ENCODE measurements around the gene JPH4. TPM values are rescaled to one million over a fixed set of nuclear protein-coding genes. Genes with fewer than 3 reads are reported as not detected.
"Not testable (repeated sequence)": the region's sequence is repeated elsewhere in the genome, so short reads cannot be mapped to it uniquely, and the experiment has no call there.

JPH4 gene
- not detected for polyA plus RNA-seq (2013, experiment 1 of 2; ENCODE audit: insufficient read length)
- polyA plus RNA-seq (2013, experiment 2 of 2; ENCODE audit: insufficient read length) = not detected

DNA sequence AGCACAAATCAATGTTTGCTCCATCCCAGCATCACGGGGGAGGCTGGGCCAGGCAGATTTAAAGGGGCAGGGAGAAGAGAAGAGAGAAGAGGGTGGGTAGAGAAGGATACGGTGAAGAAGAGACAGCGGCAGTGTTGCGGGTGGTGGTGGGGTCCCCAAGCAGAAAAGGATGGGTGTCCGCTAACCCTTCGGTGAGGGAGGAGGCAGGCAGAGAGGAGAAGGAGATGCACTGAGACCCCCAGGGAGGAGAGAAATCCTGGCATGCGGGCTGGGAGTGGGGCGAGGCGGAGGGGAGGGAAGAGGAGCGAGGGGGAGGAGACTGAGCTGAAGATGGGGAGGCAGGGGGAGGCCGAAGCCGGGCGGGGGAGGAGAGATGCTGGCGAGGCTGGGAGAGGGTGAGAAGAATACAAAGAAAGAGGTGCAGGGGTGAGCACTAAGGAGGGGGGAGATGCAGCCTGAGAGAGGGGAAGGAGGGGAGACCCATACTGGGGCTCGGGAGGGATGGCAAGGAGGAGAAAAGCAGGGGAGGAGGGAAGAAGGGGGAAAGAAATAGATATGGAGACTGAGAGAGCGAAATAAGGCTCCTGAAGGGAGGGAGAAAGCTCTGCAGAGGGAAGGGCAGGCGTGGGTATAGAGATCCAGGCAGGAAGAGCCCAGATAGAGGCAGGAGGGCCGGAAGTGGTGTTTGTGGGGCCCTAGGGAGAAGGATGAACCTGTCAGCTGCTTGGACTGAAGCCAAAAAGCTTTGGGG is at the start of gene JPH4:
Gene JPH4 (minus strand): TSS at position 231 of the 751 bp plus-strand sequence. CDS start 1,337 bp downstream, outside the sequence.
- DNase-seq = no peak

DNA sequence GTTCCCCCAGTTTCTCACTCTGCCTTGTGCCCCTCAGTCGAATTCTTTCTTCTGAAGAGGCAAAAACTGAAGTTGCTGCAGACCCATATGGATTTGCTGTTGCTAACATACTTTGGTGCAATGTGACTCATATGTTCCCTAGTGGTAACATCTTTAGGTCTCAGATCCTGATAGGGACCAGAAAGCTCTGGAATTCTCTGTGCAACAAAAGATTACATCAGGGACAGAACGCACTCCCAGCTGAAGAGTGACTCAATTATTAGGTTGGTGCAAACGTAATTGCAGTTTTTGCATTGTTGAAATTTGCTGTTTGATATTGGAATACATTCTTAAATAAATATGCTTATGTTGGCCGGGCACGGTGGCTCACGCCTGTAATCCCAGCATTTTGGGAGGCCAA is 49.4 kb upstream of the JPH4 start:
- DNase-seq = no peak

DNA sequence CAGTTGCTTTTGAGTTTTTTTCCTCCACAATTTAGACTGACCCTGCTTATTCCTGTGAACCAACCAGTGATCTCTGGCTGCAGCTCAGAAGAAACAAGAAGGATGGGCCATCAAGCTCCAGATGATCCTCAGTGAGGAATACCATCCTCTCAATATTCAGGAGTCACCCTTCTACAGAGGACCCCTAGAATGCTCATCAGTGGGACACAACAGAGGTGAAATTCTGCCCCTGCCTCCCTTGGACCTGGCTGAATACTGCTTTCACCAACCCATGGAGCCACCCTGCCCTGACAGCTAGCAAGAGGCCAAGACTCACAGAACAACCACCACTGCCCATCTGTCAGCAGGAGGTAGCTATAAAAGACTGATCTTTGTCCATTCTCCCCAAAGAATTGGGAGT is 48.4 kb upstream of the JPH4 start:
- no peak for DNase-seq

DNA sequence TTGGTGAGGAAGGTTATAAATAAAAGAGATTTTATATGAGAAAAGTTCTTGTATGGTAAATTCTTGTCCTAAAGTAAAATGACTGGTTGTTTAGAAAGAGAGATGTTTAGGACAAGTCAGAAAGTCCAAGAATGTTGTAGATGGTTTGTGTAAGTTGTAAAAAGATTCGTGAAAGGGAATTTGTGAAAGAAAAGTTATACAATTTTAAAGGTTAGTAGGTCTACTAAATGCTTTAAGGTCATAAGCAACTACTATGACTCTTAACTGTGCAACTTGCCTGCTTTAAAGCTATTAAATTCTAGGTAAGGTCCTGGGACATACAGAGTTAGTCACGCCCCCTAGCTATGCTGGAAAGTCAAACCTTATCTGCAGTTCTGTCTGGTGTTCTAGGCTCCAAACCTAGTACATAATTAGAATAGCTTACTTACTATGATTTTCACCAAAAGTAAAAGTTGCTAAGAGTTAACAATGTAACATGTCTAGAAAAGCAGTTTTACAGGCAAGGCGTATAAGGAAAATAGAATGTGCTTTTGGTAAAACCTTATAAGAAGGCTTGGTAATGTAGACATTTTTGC is 46.3 kb upstream of the JPH4 start:
- no peak for DNase-seq

DNA sequence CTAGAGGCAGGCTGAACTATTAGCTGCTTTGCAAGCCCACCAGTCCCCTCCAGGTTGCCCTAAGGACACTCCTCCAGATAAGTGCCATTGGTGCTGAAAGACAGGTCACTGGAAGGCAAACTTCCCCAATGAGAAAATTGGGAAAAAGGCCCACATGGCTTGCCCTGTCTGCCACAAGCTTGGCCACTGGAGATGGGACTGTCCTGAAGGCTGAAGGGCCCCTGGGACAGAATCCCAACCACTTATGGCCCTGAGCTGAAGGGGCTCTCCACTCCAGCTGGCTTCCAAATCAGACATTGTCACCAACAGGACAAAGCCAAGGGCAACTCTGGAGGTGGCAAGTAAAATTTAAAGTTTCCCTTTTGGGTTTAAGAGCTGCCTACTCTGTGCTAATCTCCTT is 45.4 kb upstream of the JPH4 start:
- DNase-seq = no peak

DNA sequence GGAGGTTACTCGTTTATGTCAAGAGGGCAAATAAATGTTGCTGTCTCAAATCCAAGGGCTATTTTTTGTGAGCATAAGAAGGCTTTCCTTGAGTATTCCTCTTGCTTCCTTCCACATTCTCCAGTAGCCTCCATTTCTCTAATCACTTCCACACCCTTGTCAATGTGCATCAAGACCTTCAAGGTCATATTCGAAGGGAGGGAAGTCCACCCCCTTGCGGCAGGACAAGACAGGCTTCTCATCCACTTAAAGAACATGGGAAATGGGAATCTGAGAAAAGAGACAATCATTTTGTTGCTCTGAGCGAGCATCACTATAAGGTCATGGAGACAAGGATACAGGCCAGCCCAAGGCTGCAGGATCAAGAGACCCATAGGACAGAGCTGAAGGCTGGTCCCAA is 44.4 kb upstream of the JPH4 start:
- DNase-seq = no peak

DNA sequence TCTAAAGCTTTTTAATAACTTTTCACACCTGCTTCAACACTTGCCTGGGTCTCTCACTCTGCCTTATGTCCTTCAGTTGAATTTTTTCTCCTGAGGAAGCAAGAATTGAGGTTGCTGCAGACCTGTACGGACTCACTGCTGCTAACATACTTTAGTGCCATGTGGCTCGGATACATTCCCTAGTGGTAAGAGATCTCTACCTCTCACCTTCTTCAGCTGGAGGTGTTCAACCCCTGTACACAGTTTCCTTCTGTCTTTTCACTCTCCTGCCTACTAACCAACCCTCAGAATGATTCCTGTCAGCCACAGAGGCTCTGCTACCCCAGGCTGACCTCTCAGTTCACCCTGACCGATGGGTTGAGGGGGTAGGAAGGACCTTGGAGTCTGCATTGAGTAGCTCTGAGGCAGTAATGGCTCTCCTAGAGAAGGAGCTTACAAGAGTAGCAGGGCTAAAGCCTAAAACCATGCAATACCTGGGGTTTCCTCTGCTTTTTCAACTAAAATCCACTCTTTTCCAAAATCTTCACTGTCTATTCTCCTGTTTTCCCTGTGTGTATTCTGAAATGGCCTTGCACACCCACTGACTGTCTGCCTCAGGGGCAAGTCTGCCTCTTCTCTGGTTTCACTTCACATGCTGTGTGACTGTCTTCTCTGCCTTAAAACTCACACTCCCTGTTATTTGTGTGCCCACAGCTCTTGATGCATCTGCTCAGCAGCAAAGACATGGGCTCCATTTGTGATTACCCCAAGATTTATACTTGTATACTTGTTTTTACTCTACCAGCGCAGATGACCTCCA is 43.5 kb upstream of the JPH4 start:
- DNase-seq = no peak

DNA sequence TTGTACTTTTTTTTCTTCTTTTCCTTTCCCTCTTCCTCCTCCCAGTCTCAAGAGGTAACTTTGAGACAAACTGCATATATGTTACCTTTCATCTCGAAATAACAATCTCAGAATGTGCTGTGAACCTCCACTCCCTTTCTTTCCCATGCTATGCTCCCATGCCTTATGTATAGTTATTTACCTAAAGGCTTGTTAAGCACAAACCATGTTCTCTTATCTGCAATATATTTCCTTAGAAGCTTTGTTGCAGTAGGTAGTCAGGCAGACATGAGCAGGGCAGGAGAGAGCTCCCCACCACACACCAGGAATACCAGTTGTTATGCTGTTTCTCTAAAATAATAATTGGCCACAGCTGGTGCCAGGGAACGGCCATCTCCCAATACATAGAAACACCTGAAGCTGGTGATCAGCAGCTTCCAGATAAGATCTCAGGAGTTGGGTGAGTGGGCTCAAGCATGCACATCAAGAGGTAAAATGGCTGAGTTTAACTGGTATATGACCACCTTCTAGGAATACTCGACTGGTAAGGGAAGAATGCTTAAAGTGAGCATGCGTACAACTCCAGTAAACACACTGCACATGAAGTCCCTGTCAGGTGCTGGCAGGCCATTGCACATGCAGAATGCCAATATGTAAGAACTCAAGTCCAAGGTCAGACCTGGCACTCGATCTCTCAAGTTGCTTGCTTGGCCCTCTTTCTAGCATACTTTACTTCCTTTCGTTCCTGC is 42.8 kb upstream of the JPH4 start:
- DNase-seq = no peak

DNA sequence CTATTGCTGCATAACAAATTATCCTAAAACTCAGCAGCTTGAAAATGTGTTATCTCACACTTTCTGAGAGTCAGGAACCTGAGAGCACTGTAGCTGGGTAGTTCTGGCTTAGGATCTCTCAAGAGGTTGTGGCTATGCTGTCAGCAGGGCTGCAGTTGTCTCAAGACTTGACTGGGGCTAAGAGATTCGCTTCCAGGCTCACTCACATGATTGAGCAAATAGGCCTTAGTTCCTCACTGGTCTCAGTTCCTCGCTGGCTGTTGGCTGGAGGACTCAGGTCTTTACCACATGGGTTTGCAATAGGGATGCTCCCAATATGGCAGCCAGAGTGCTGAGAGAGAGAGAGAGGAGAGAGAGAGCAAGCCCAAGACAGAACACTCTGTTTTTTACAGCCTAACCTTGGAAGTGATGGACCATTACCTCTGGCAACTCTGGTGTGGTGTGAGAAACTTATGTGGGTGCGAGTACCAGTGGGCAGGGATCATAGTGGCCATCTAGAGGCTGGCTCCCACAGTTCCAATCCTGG is 41.6 kb upstream of the JPH4 start:
- DNase-seq = no peak

DNA sequence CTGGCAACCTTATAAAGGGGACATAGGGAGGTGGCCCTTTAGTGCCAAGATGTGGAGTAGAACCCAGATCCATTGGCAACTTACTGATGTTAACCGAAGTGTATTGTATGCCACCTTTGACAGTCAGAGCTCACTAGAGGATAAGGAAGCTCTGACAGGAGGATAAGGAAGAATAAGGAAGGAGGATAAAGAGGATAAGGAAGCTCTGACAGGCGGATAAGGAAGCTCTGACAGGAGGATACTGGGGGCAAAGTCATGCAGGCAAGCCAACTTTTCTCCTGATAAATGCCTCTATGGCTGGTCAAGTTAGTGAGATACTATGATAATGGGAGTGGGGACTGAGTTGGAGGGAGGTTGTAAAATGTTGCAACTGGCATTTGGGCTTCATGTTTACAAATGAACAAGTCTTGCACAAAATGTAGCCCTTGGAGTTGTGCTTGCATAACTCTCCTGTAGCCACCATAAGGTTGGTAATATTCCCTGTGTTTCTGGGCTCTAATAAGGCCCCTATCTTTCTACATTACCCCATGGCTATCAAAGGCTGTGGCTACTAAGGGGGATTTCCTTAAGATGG is 39.9 kb upstream of the JPH4 start:
- no peak for DNase-seq

DNA sequence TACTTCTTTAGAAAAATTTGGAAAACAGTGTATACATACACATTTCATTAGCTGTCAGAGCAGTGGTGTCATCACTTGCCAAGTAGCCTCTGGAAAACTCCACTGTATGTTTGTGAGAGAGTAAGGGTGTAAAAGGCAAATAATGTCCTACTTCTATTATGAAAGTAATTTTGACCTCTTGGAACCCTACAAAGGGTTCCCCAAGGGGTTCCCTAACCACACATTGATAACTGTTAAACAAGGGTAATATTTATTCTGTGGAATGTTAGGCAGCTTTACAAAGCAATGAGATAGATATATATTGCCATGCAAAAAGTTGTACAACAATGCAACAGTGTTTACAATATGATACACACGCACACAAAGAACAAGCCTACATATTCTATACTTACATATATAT is 38.9 kb upstream of the JPH4 start:
- no peak for DNase-seq

DNA sequence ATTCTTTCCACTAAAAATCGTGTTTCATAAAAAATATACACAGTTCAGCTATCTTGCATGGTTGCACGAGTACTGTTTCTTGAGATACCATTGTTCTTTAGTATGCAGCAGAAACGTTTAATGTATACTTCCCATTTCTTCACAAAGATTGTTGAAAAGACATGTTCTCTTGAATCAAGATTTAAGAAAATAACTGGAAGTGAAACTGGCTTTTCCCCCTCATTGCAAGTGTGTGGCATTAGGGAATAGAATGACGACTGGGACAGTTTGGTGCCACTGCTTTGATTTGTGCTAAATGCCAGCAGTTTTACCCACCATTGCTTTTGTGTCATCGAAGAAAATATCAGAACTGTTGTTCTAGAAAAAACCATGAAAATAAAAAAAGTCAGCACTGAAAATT is 37.3 kb upstream of the JPH4 start:
- no peak for DNase-seq

DNA sequence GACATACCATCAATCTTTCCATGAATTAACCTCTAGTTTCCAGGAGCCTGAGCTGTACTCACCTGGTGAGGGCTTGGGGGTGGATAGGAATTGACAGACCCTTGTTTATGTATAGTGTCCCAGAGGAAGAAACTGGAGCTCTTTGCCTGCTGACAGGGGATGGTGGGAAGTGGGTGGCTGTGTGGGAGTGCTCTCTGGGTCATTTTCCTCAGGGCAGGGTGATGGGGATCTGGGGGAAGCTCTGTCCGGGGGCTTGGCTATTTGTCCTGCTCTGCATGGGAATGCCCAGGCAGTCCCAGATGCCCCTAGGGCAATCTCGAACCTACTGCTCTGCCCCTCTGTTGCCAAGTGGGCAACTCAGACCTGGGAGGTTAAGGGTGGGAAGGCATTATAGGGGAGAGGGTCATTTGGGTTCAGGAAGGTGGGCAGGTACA is 35.8 kb upstream of the JPH4 start:
- no peak for DNase-seq

DNA sequence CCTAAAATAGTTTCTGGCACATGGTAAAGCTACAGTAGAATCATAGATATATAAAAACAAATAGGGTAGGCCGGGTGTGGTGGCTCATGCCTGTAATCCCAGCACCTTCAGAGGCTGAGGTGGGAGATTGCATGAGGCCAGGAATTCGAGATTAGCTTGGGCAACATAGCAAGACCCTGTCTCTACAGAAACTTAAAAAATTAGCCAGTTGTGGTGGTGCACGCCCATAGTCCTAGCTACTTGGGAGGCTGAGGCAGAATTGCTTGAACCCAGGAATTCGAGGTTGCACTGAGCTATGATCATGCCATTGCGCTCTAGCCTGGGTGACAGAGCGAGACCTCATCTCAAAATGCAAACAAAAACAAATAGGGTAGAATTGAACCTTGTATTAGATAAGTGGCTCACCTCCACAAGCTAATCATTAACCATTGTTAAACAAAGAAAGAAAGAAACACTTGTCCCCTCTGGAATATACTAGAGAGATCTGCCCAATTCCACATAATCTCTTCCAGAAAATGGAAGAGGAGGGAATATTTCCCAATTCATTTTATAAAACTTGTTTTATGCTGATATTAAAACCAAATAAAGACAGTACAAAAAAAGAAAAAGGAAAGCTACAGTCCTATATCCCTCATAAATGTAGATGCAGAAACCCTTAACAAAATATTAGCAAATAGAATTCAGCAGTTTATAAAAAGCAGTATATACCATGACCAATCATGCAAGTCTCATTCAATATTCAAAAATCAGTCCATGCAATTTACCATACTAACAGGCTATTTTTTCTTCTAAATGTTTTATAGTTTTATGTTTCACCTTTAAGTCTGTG is 34.9 kb upstream of the JPH4 start:
- DNase-seq = no peak

DNA sequence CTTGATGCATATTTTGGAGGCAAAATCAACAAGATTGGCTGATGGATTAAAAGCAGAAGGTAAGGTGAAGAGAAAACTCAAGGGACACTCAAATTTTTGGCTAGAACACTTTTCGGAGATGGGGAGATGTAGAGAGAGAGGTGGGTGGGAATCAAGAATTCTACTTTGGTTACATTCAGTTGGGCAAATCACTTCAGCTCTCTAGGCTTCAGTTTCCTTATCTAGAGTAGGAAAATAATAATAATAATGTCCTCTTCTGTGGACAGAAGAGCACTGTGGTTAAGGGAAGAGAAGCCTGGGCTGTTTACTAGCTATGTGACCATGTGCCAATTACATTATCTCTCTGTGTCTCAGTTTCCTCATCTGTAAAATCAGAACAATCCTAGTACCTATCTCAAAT is 34.2 kb upstream of the JPH4 start:
- no peak for DNase-seq

DNA sequence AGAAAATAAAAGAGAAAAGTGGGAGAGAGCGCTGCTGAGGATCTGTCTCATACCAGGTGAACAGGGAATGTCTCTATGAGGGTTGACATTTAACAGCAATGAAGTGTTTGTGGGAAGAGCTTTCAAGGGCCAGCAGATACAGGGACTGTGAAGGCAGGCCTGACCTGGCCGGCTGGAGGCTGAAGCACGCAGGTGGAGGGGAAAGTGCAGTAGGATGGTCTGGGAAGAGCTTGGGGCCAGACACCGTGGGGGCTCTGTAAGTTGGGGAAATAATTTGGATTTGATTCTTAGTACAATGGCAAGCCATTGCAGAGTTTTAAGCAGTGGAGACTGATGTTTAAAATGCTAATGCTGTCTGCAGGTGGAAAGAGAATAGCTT is 33.8 kb upstream of the JPH4 start:
- DNase-seq = no peak

DNA sequence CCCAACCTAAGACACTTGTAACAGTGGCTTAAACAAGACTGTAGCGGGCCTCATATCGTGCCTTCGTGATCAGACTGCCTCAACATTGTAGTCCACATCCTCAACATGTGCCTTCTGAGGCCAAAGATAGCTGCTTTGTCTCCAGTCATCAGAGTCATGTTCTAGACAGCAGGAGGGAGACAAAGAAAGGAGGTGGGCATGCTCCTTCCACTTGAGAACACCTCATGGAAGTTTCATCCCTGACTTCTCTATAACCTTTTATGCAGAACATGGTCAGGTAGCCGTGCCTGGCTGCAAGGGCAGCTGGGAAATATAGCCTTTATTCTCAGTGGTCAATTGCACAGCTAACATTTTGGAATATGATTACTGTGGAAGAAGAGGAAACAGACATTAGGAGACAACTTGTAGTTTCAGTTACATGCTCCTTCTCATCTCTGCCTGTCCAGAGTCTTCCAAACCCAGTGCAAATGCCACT is 32.3 kb upstream of the JPH4 start:
- DNase-seq = no peak

DNA sequence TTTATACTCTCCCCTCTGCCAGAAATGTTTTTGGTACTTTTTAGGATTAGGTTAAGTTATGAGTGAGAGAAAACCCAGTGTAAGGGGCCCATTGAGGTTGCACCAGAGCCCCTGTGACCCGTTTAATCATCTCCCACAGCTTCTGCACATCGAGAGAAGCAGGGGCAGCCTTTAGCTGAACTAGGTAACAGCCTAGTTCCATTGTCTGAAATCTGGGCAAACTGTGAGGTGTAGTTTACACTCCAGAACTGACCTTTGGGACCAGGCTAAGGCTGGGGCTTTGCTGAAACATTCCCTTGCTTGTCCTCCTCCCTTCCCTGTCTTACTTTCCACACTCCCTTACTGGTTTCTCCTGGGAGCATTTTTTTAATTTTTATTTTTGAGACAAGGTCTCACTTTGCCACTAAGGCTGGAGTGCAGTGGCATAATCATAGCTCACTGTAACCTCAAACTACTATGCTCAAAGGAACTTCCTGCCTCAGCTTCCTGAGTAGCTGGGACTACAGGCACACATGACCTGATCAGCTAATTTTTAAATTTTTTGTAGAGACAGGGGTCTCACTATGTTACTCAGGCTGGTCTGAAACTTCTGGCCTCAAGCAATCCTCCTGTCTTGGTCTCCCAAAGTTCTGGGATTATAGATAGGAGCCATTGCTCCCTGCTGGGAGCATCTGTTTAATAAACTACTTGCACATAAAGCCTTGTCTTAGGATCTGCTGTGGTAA is 31.7 kb upstream of the JPH4 start:
- DNase-seq = no peak

DNA sequence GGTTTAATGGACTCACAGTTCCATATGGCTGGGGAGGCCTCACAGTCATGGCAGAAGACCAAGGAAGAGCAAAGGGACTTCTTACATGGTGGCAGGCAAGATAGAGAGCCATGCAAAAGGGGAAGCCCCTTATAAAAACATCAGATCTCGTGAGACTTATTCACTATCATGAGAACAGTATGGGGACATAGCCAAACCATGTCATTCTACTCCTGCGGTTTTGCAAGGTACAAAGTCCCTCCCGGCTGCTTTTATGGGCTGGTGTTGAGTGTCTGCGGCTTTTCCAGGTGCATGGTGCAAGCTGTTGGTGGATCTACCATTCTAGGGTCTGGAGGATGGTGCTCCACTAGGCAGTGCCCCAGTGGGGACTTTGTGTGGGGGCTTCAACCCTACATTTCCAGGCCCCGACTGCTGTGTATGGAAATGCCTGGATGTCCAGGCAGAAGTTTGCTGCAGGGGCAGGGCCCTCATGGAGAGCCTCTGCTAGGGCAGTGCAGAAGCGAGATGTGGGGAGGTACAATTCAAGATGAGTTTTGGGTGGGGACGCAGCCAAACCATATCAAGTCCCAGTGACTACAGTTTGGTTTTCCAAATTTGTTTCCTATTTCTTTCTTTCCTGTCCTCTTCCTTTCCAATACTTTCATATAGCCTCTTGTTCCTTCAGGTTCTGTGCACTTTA is 31.0 kb upstream of the JPH4 start:
- DNase-seq = not testable (repeated sequence)

DNA sequence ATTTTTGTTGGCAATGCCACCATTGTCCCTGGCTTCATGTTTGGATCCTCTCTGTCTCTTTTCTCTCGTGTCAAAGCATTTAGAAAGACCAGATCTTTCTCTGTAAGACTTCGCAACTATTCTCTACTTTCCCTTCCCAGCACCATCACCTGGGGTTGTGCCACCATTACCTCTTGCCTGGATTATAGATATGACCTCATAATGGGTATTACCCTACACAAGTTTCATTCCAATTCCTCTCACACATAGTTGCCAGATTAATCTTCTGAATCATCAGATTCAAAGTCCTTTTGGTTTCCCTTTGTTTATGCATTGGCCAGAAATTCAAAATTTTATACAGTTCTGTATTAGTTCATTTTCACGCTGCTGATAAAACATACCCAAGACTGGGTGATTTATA is 30.4 kb upstream of the JPH4 start:
- DNase-seq = no peak
